ENCODE data around the gene TRPC4.

Gene TRPC4

GRCh38 chr13:37618554-37618953, 251.0 kb downstream of the TRPC4 start:
- H3K27ac ChIP-seq (ENCODE audit: low read length), result no peak overlapping the region
- DNase-seq, result no peak

DNA sequence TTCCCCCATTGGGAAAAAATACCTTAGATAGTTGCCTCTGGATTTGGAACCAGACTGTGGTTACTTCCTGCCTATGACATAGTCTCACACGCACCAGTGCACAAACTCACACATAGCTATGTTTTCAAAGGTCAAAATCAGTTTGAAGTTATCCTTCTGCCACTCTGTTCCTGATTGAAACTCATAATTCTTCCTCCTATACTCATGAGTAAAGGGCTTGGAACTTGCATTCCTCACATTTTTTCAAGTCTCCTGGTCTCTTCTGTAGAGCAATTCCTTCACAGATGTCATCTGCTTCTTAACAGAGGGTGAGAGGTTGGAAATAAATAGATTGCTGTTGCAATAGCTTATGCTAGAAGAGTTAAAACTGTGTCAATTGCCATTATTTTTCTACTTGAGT, 252.4 kb downstream of the TRPC4 start:
- Histone ChIP-seq H3K9me2 (replicated peaks; ENCODE audit: insufficient read depth, low read length) (no peaks in the 10 kb centered on the region), H3K27ac (ENCODE audit: low read length) (no peak overlapping the region), H3K4me2 (ENCODE audit: low read depth, low read length) (no peak overlapping the region), H3F3A (ENCODE audit: insufficient read depth, low read length) (no peaks in the 10 kb centered on the region), H3K36me3 (replicated peaks; ENCODE audit: insufficient read depth, low read length) (no peaks in the 10 kb centered on the region), H4K20me1 (ENCODE audit: insufficient read depth, low read length) (no peaks in the 10 kb centered on the region), H2AFZ (ENCODE audit: low read length) (no peak overlapping the region), H3K4me1 (ENCODE audit: low read length) (no peaks in the 10 kb centered on the region), H3K9ac (ENCODE audit: low read length) (no peak overlapping the region), H3K27me3 (replicated peaks; ENCODE audit: insufficient read depth, low read length) (no peaks in the 10 kb centered on the region), H3K9me3 (replicated peaks; ENCODE audit: insufficient read depth, low read length) (no peaks in the 10 kb centered on the region), H3K79me2 (ENCODE audit: low read length) (no peaks in the 10 kb centered on the region), H3K4me3 (ENCODE audit: low read length) (no peak overlapping the region)
- no peak for TF ChIP-seq EZH2phosphoT487 (IDR thresholded peaks at IDR 0.05; ENCODE audit: low read length)
- no peak for TF ChIP-seq CTCF (IDR thresholded peaks at IDR 0.05; ENCODE audit: low read length)
- TF ChIP-seq EZH2 (optimal IDR thresholded peaks at IDR 0.05; ENCODE audit: low read depth, low read length), result no peak
- no peak for DNase-seq

More at GRCh38 chr13:37618554-37618953, 251.0 kb downstream of the TRPC4 start:
- Histone ChIP-seq H3K79me2 (ENCODE audit: low read length) (no peaks in the 10 kb centered on the region), H3K9me3 (replicated peaks; ENCODE audit: insufficient read depth, low read length) (no peaks in the 10 kb centered on the region), H3K9ac (ENCODE audit: low read length) (no peak overlapping the region), H3K9me2 (replicated peaks; ENCODE audit: insufficient read depth, low read length) (no peaks in the 10 kb centered on the region), H3K36me3 (replicated peaks; ENCODE audit: insufficient read depth, low read length) (no peaks in the 10 kb centered on the region), H3K4me1 (ENCODE audit: low read length) (no peaks in the 10 kb centered on the region), H3K27me3 (replicated peaks; ENCODE audit: insufficient read depth, low read length) (no peaks in the 10 kb centered on the region), H3F3A (ENCODE audit: insufficient read depth, low read length) (no peaks in the 10 kb centered on the region), H2AFZ (ENCODE audit: low read length) (no peak overlapping the region), H3K4me3 (ENCODE audit: low read length) (no peak overlapping the region), H4K20me1 (ENCODE audit: insufficient read depth, low read length) (no peaks in the 10 kb centered on the region), H3K4me2 (ENCODE audit: low read depth, low read length) (no peak overlapping the region)
- TF ChIP-seq EZH2phosphoT487 (IDR thresholded peaks at IDR 0.05; ENCODE audit: low read length) (no peak), EZH2 (optimal IDR thresholded peaks at IDR 0.05; ENCODE audit: low read depth, low read length) (no peak), CTCF (IDR thresholded peaks at IDR 0.05; ENCODE audit: low read length) (no peak)

DNA sequence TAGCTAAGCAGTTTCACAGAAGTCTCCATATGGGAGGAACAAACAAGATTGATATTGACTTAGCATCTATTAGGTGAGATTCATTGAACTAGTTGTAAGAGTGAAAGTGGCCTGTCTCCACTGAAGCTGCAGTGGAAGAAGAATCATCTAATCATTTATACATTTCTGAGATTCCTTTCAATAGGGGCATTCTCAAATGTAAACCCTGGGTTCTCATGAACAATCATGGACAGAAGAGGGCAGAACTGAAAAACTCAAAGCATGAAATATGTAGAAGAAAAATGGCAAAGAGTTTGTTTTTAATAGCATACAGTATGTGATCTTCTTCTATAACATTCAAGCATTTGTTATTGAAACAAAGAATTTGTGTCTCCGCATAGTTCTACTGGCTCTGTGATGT, 253.4 kb downstream of the TRPC4 start:
- Histone ChIP-seq H3K27ac (ENCODE audit: low read length) (no peak overlapping the region), H3K4me1 (ENCODE audit: low read length) (no peaks in the 10 kb centered on the region), H3K9me3 (replicated peaks; ENCODE audit: insufficient read depth, low read length) (no peaks in the 10 kb centered on the region), H4K20me1 (ENCODE audit: insufficient read depth, low read length) (no peaks in the 10 kb centered on the region), H2AFZ (ENCODE audit: low read length) (no peak overlapping the region), H3K27me3 (replicated peaks; ENCODE audit: insufficient read depth, low read length) (no peaks in the 10 kb centered on the region), H3K9ac (ENCODE audit: low read length) (no peak overlapping the region), H3K4me2 (ENCODE audit: low read depth, low read length) (no peak overlapping the region), H3K9me2 (replicated peaks; ENCODE audit: insufficient read depth, low read length) (no peaks in the 10 kb centered on the region), H3F3A (ENCODE audit: insufficient read depth, low read length) (no peaks in the 10 kb centered on the region), H3K4me3 (ENCODE audit: low read length) (no peak overlapping the region), H3K36me3 (replicated peaks; ENCODE audit: insufficient read depth, low read length) (no peaks in the 10 kb centered on the region), H3K79me2 (ENCODE audit: low read length) (no peaks in the 10 kb centered on the region)
- TF ChIP-seq EZH2phosphoT487 (IDR thresholded peaks at IDR 0.05; ENCODE audit: low read length), result no peak
- no peak for TF ChIP-seq EZH2 (optimal IDR thresholded peaks at IDR 0.05; ENCODE audit: low read depth, low read length)
- TF ChIP-seq CTCF (IDR thresholded peaks at IDR 0.05; ENCODE audit: low read length), result no peak
- no peak for DNase-seq

Data from MM.1S (cell line).